Activated CD4-positive, alpha-beta T cell treated with anti-CD3 and anti-CD28 coated beads for 24 hours (primary cell): ENCODE data around the gene RIIAD1.
"Not testable (repeated sequence)": the region's sequence is repeated elsewhere in the genome, so short reads cannot be mapped to it uniquely, and the experiment has no call there.

Experiments
- DNase-seq, 2 donors: peaks; one replicate each; pipeline ENCODE4 v3.0.0-alpha.2; 2020; ENCODE audit warnings: low read depth in 2 of 2

Gene RIIAD1

GRCh38 chr1:151720974-151721787 lies at the start of gene RIIAD1:
Gene RIIAD1, plus strand, starts transcription at chr1:151721522. Its CDS starts 15 bp downstream, at chr1:151721537.
- peak; percentile 8 to 11 for DNase-seq

GRCh38 chr1:151673407-151673806 lies 47.9 kb upstream of the RIIAD1 start:
- no peak for DNase-seq

GRCh38 chr1:151680391-151680790 lies 40.9 kb upstream of the RIIAD1 start:
- no peak for DNase-seq

GRCh38 chr1:151680826-151681225 lies 40.5 kb upstream of the RIIAD1 start:
- no peak for DNase-seq

GRCh38 chr1:151681923-151682322 lies 39.4 kb upstream of the RIIAD1 start:
- no peak for DNase-seq

- DNase-seq: not testable (repeated sequence)
Observed at GRCh38 chr1:151682901-151683300, 38.4 kb upstream of the RIIAD1 start.

GRCh38 chr1:151684128-151684527 lies 37.2 kb upstream of the RIIAD1 start:
- no peak for DNase-seq

- no peak for DNase-seq
Observed at GRCh38 chr1:151686561-151686960, 34.8 kb upstream of the RIIAD1 start.

GRCh38 chr1:151689494-151689893 lies 31.8 kb upstream of the RIIAD1 start:
- DNase-seq: no peak

- DNase-seq: no peak
Observed at GRCh38 chr1:151692226-151692625, 29.1 kb upstream of the RIIAD1 start.

- DNase-seq: no peak
Observed at GRCh38 chr1:151693057-151693651, 28.2 kb upstream of the RIIAD1 start.

GRCh38 chr1:151701515-151701914 lies 19.8 kb upstream of the RIIAD1 start:
- no peak for DNase-seq

GRCh38 chr1:151702936-151703335 lies 18.4 kb upstream of the RIIAD1 start:
- DNase-seq: no peak

- no peak for DNase-seq
Observed at GRCh38 chr1:151703813-151704212, 17.5 kb upstream of the RIIAD1 start.

GRCh38 chr1:151704246-151704645 lies 17.1 kb upstream of the RIIAD1 start:
- DNase-seq: no peak

- DNase-seq: no peak
Observed at GRCh38 chr1:151705146-151705545, 16.2 kb upstream of the RIIAD1 start.

- no peak for DNase-seq
Observed at GRCh38 chr1:151705753-151706463, 15.4 kb upstream of the RIIAD1 start.

- DNase-seq: no peak
Observed at GRCh38 chr1:151706464-151707415, 14.6 kb upstream of the RIIAD1 start.

- DNase-seq: no peak
Observed at GRCh38 chr1:151707541-151708065, 13.7 kb upstream of the RIIAD1 start.

GRCh38 chr1:151708891-151709290 lies 12.4 kb upstream of the RIIAD1 start:
- DNase-seq: no peak

GRCh38 chr1:151710187-151710840 lies 11.0 kb upstream of the RIIAD1 start:
- DNase-seq: peak in 1 of 2 donors; percentile 38
